CD14-positive monocyte (primary cell): ENCODE measurements around the gene SUPT16H. TPM values are rescaled to one million over a fixed set of nuclear protein-coding genes. Genes with fewer than 3 reads are reported as not detected.

ENCODE experiments used
- DNase-seq, 3 donors: peaks; one replicate each; pipeline ENCODE4 v3.0.0-alpha.2; 2011 to 2022
- H2AFZ ChIP-seq: 2 replicates; pipeline ENCODE4 v1.6.0; 2012; ENCODE audit warnings: mild to moderate bottlenecking, low read depth, low read length, inconsistent platforms; ENCODE audit not compliant: insufficient read depth, poor library complexity, severe bottlenecking
- H3K27ac ChIP-seq, 2 donors: 1 replicate in 1 of 2; 2 replicates in 1 of 2; pipeline ENCODE4 v1.5.1; 2012 to 2013; ENCODE audit warnings: low read length in 2 of 2, control low read depth in 1 of 2, inconsistent platforms in 1 of 2, low read depth in 1 of 2, mild to moderate bottlenecking in 1 of 2
- H3K27me3 ChIP-seq, 2 donors: one replicate each; pipeline versions ENCODE4 v1.6.0 to v1.6.1; 2011 to 2013; ENCODE audit warnings: low read length in 2 of 2; ENCODE audit not compliant: control insufficient read depth in 2 of 2, insufficient read depth in 2 of 2
- H3K36me3 ChIP-seq, 2 donors: replicated peaks in 1 of 2; 1 replicate in 1 of 2; 2 replicates in 1 of 2; pipeline versions ENCODE4 v1.5.1 to v1.6.1; 2012 to 2013; ENCODE audit warnings: low read length in 2 of 2, control low read depth in 1 of 2, inconsistent platforms in 1 of 2, mild to moderate bottlenecking in 1 of 2; ENCODE audit not compliant: insufficient read depth in 2 of 2, control insufficient read depth in 1 of 2
- H3K4me1 ChIP-seq, 2 donors: 1 replicate in 1 of 2; 2 replicates in 1 of 2; pipeline versions ENCODE4 v1.5.1 to v1.6.1; 2012 to 2013; ENCODE audit warnings: low read length in 2 of 2, control low read depth in 1 of 2, inconsistent platforms in 1 of 2, mild to moderate bottlenecking in 1 of 2, moderate library complexity in 1 of 2; ENCODE audit not compliant: insufficient read depth in 2 of 2, control insufficient read depth in 1 of 2
- H3K4me2 ChIP-seq: replicated peaks from 2 replicates; pipeline ENCODE3; 2012; ENCODE audit warnings: low read length, moderate library complexity, mild to moderate bottlenecking; ENCODE audit not compliant: poor library complexity, severe bottlenecking; ENCODE audit errors: extremely low read depth
- H3K4me3 ChIP-seq, 3 experiments: fragments of 200-600 bp in 1 of 3; sonication (generic) in 1 of 3; replicated peaks in 1 of 3; 1 replicate in 2 of 3; 2 replicates in 1 of 3; pipeline ENCODE4 v1.5.1; 2011 to 2013; ENCODE audit warnings: low read length in 3 of 3, mild to moderate bottlenecking in 3 of 3, control low read depth in 2 of 3, low read depth in 2 of 3, inconsistent platforms in 1 of 3, moderate library complexity in 1 of 3
- H3K79me2 ChIP-seq: 2 replicates; pipeline ENCODE4 v1.6.0; 2012; ENCODE audit warnings: mild to moderate bottlenecking, control low read depth, inconsistent platforms, low read length, moderate library complexity; ENCODE audit not compliant: insufficient read depth
- H3K9ac ChIP-seq: 2 replicates; pipeline ENCODE4 v1.6.0; 2017; ENCODE audit warnings: low read length, mild to moderate bottlenecking; ENCODE audit not compliant: insufficient read depth, poor library complexity, severe bottlenecking
- H3K9me3 ChIP-seq, 2 donors: replicated peaks in 1 of 2; 1 replicate in 1 of 2; 2 replicates in 1 of 2; pipeline versions ENCODE4 v1.5.1 to v1.6.1; 2012 to 2013; ENCODE audit warnings: low read length in 2 of 2, control low read depth in 1 of 2; ENCODE audit not compliant: control insufficient read depth in 1 of 2, insufficient read depth in 1 of 2
- H4K20me1 ChIP-seq: 2 replicates; pipeline ENCODE4 v1.6.0; 2012; ENCODE audit warnings: mild to moderate bottlenecking, low read length, control low read depth, moderate library complexity; ENCODE audit not compliant: insufficient read depth
- H3K27ac Mint-ChIP-seq, 7 donors: one replicate each; pipeline ENCODE4 v1.8.0; 2020; ENCODE audit warnings: mild to moderate bottlenecking in 7 of 7, mixed read lengths in 7 of 7, moderate library complexity in 6 of 7, inconsistent platforms in 2 of 7
- H3K27me3 Mint-ChIP-seq, 3 donors: one replicate each; pipeline ENCODE4 v1.8.0; 2021 to 2022; ENCODE audit warnings: low read depth in 3 of 3, mild to moderate bottlenecking in 3 of 3, mixed read lengths in 3 of 3, moderate library complexity in 3 of 3, inconsistent platforms in 1 of 3
- H3K36me3 Mint-ChIP-seq, 2 donors: one replicate each; pipeline ENCODE4 v1.8.0; 2020; ENCODE audit warnings: mixed read lengths in 2 of 2, inconsistent platforms in 1 of 2, mild to moderate bottlenecking in 1 of 2
- H3K4me1 Mint-ChIP-seq: one replicate; pipeline ENCODE4 v1.8.0; 2020; ENCODE audit warnings: mild to moderate bottlenecking, mixed read lengths
- H3K4me3 Mint-ChIP-seq, 2 donors: one replicate each; pipeline ENCODE4 v1.8.0; 2020; ENCODE audit warnings: mild to moderate bottlenecking in 2 of 2, mixed read lengths in 2 of 2, moderate library complexity in 1 of 2
- H3K9me3 Mint-ChIP-seq, 7 donors: one replicate each; pipeline ENCODE4 v1.8.0; 2020 to 2022; ENCODE audit warnings: mixed read lengths in 7 of 7, mild to moderate bottlenecking in 6 of 7, moderate library complexity in 6 of 7, inconsistent platforms in 2 of 7
- WGBS: methylation state at CpG from one replicate; pipeline ENCODE4 v1.1.5; 2013; ENCODE audit warnings: missing lambda C conversion rate; ENCODE audit not compliant: insufficient coverage; 5-methylcytosine and 5-hydroxymethylcytosine counted together
- intact Hi-C, 2 donors: fragments of 100-400 bp; cut with micrococcal nuclease; formaldehyde crosslinking; loops; one replicate each; pipeline versions ENCODE4 v1.15.0 to v1.15.1; 2023
- polyA plus RNA-seq, 3 donors: library from polyadenylated mRNA; depleted of rRNA in 1 of 3; unstranded in 2 of 3; stranded (reverse) in 1 of 3; fragments of 300-500 nt in 2 of 3; fragments of >200 nt in 1 of 3; fragmentation: Illumina TruSeq in 2 of 3; gene quantifications; 1 replicate in 2 of 3; 2 replicates in 1 of 3; pipeline ENCODE4 v1.2.3, GENCODE V29; 2012 to 2021
- TF ChIP-seq, protein P1 (sequence below): fragments of 200-600 bp; IDR thresholded peaks from one replicate; pipeline ENCODE4 v1.8.0; 2022; ENCODE audit warnings: antibody characterized with exemption, mild to moderate bottlenecking

Gene SUPT16H
- polyA plus RNA-seq, 3 donors = 15.7 to 37.3 (median 26.6) TPM

- Mint-ChIP-seq H3K9me3 (peaks cover 0 to 2% (median 0%) of the 10 kb centered on the region in 7 donors), H3K27me3 (peaks cover 0 to 3% (median 0%) of the 10 kb centered on the region in 3 donors), H3K36me3 (peaks cover 7 to 27% of the 10 kb centered on the region in 2 donors), H3K4me3 (peak overlapping the region in 1 of 2 donors; percentile 9), H3K27ac (peak overlapping the region in 1 of 7 donors; percentile 56), H3K4me1 (peaks cover 27% of the 10 kb centered on the region)
- Histone ChIP-seq H3K79me2 (peaks cover 67% of the 10 kb centered on the region), H3K27me3 (no peaks in the 10 kb centered on the region), H3K4me3 (no peak overlapping the region), H3K9me3 (no peaks in the 10 kb centered on the region), H3K4me1 (peaks cover 21 to 28% of the 10 kb centered on the region in 2 donors), H2AFZ (no peak overlapping the region), H3K4me2 (no peak overlapping the region), H3K27ac (peak overlapping the region in 1 of 2 donors; percentile 11), H3K9ac (no peak overlapping the region), H3K36me3 (peaks cover 6 to 30% of the 10 kb centered on the region in 2 donors), H4K20me1 (peaks cover 13% of the 10 kb centered on the region)
- TF ChIP-seq, protein P1, sequence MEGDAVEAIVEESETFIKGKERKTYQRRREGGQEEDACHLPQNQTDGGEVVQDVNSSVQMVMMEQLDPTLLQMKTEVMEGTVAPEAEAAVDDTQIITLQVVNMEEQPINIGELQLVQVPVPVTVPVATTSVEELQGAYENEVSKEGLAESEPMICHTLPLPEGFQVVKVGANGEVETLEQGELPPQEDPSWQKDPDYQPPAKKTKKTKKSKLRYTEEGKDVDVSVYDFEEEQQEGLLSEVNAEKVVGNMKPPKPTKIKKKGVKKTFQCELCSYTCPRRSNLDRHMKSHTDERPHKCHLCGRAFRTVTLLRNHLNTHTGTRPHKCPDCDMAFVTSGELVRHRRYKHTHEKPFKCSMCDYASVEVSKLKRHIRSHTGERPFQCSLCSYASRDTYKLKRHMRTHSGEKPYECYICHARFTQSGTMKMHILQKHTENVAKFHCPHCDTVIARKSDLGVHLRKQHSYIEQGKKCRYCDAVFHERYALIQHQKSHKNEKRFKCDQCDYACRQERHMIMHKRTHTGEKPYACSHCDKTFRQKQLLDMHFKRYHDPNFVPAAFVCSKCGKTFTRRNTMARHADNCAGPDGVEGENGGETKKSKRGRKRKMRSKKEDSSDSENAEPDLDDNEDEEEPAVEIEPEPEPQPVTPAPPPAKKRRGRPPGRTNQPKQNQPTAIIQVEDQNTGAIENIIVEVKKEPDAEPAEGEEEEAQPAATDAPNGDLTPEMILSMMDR = no peak
- intact Hi-C loops = loop anchor here (5.0 to 10.0 kb wide), 2 partner anchors 53 to 140 kb away; no protein-coding TSS in a partner anchor
- no peak for DNase-seq
These were observed 1.7 kb downstream of the SUPT16H start for GRCh38 chr14:21382095-21382494.

DNA sequence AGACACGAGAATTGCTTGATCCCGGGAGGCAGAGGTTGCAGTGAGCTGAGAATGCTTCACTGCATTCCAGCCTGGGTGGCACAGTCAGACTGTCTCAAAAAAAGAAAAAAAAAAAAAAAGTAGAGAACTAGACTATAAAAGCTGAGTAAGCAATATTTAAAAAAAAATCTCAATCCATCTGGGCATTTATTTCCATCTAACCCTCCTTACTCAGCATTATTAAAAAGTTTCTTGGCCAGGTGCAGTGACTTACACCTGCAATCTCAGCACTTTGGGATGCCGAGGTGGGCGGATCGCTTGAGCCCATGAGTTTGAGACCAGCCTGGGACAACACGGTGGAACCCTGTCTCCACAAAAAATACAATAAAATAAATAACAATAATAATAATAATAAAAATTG is 4.5 kb downstream of the SUPT16H start:
- Histone ChIP-seq H3K27ac (no peak overlapping the region), H2AFZ (no peak overlapping the region), H3K9ac (no peak overlapping the region), H3K27me3 (no peaks in the 10 kb centered on the region), H3K9me3 (no peaks in the 10 kb centered on the region), H3K4me3 (no peak overlapping the region), H3K36me3 (peaks cover 2 to 32% of the 10 kb centered on the region in 2 donors), H4K20me1 (peaks cover 36% of the 10 kb centered on the region), H3K79me2 (peaks cover 95% of the 10 kb centered on the region), H3K4me2 (no peak overlapping the region), H3K4me1 (peaks cover 8 to 15% of the 10 kb centered on the region in 2 donors)
- Mint-ChIP-seq H3K4me1 (peaks cover 17% of the 10 kb centered on the region), H3K36me3 (peaks cover 12 to 25% of the 10 kb centered on the region in 2 donors), H3K27me3 (no peaks in the 10 kb centered on the region), H3K9me3 (peaks cover 0 to 2% (median 0%) of the 10 kb centered on the region in 7 donors), H3K27ac (peak overlapping the region in 1 of 7 donors; percentile 30), H3K4me3 (no peak overlapping the region)
- intact Hi-C loops = no loop called here
- no peak for DNase-seq
- no CpG with 5 or more reads among the region's 6 CpGs for WGBS
- TF ChIP-seq, protein P1 = no peak
